HTERT RPE-1 (cell line): Measurements from ENCODE around the gene RAD18.

Source experiments
- in situ Hi-C: fragments of 300-500 bp; cut with MboI; formaldehyde crosslinking; loops from 4 replicates; pipeline ENCODE4 v1.14.3; 2020; ENCODE audit warnings: low sequenced_read_pairs

RAD18 gene

DNA sequence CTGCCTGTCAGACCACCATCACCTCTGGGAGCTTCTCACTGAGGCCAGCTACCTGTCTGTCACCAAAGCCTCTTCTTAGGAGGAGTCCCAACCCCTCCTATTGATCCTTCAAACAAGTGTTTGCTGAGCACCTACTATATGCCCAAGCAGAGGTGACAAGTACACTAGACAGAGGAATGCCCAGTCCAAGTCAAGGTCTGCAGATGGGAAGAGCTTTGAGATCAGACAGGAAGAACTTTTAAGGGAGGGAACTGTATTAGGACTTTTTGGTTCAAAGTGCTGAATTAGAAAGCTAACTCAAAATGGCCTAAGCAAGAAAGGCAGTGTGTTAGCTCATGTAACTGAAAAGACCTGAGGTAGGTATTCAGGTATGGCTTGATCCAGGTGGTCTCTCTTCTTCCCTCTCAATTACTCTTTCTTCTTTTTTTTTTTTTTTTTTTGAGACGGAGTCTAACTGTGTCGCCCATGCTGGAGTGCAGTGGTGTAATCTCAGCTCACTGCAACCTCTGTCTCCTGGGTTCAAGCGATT is 3.6 kb upstream of the RAD18 start:
- in situ Hi-C loops = no loop called here

GRCh38 chr3:8966150-8966819 is 3.0 kb upstream of the RAD18 start:
- in situ Hi-C loops = no loop called here

DNA sequence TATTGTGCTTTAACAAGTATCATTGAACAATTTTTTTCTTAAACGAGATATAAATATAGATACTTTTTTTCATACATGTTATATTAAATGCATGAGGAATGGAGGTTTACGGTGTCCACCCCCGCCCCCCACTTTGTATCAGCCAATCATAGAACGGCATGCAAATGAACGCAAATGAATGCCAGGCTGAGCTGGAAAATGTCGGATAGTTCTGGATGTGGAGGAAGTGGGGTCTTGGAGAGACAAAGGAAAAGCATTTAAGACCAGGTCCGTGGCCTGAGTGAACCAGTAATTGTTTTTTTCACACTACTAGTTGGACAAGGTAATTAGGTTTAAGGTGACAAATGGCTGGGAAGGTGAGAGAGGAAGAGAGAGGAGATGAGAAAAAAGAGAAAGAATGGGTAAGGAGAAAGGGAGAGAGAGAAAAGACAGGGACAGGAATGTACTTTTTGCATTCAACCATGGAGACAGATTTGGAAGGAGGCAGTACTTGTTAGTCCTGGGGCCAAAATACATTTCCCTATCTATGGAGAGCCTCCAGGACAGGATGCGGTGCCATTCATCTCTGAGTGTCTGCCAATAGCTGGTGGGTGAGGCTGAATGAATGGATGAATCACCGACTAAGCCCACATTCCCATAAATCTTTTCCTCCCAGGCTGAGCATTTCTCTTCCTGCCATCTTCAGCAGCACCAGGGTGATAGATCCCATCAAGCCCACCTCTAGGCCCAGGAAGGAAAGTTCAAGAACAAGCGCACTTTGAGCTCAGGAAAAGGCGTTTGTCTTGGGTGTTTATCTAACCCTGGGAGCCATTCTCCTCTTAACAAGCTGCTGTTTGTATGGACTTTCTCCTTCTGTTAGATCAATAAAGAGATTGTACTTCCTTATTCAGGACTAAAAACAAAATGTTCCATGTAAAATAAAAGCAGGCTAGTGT is 1.4 kb upstream of the RAD18 start:
- in situ Hi-C loops = no loop called here

DNA sequence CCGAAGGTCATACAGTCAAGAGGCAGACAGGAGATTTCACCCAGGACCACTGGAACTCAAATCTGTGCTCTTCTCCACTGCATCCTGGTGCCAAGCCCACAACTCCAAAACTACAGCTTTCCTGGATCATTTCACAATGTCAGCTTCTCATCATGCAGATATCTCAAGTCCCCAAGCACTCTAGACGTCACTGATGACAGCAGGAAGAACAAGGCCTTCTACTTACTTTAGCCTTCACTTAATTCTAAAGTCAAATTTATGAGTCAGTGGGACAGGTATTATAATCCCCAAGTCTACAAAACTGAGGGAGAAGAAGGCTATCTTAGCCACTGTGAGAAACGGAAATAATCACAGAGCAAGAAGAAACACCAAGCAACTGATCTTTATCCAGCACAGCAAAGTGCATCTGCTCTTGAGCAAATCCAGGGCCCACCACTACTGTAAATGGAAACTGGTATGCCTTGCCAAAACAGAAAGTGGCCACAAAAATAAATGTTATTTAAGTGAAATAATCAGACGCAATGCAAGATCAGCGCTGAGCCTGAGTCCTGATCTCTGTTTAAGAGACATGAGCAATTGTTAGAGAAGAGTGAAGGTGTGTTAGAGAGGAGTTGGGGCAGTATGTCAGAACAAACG is 928 bp downstream of the RAD18 start:
- in situ Hi-C loops = no loop called here

- in situ Hi-C loops = no loop called here
These were observed 3.6 kb downstream of the RAD18 start for GRCh38 chr3:8959668-8960067.

- in situ Hi-C loops = no loop called here
These were observed 8.1 kb downstream of the RAD18 start for GRCh38 chr3:8954938-8955763.

GRCh38 chr3:8953313-8953712 is 10.0 kb downstream of the RAD18 start:
- in situ Hi-C loops = no loop called here

DNA sequence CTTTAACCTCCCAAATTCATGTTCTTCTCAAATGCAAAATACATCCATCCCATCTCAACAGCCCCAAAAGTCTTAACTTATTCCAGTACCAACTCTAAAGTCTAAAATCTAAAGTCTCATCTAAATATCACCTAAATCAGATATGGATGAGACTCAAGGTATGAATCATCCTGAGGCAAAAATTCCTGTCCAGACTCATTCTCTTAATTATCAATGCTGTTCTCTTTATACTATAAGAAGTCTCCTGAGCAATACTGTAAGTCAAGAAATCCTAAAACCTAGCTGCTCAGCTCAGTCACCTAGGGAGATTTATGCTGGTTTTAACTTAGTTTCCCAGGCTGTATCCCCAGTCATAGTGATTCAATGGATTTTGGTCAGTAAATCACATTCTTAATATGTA is 11.1 kb downstream of the RAD18 start:
- in situ Hi-C loops = no loop called here

- in situ Hi-C loops = no loop called here
These were observed 17.2 kb downstream of the RAD18 start for GRCh38 chr3:8945890-8946600.

GRCh38 chr3:8942746-8943488 is 20.4 kb downstream of the RAD18 start:
- in situ Hi-C loops = no loop called here

GRCh38 chr3:8942115-8942514 is 21.2 kb downstream of the RAD18 start:
- in situ Hi-C loops = no loop called here

- in situ Hi-C loops = no loop called here
These were observed 25.3 kb downstream of the RAD18 start for GRCh38 chr3:8938021-8938420.

DNA sequence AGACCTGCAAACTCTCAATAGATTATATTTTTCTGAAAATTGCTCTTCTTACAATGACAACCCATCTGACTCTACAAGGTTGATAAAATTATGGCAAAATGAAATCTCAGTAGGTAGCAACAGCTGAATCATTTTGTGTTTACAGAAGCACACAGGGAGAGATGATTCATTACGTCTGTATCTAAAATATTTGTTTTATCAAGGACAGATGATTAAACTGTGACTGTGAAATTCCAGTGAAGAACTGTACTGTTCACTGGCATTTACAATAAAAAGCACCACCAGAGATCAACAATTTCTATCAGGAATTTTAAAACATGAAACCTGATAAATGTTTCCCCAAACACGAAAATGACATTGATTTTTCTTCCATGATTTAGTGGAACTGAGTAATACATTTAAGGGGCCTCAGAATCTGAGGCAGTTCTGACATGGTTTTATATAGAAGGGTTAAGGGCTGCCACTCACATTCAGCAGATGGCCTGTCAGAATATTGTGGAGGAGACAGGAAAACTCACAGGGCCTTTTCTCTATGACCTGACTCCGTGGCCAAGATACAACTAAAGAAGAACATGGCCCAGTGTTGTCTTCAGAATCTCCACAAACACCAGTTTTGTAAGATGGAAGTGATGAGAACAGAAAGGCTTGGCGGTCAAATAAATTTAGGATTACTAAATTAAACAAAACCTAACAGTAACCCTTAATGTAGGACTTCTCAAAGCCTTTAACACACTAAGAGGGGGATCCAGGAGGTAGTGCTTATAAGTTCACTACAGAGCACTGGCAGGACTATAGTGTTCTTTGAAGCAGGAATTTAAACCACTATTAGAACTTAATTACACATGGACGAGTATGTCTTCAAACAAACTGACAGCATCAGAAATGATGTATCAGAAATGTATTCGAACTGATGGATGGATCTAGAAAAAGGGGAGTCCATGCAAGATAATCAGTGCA is 25.9 kb downstream of the RAD18 start:
- in situ Hi-C loops = no loop called here

DNA sequence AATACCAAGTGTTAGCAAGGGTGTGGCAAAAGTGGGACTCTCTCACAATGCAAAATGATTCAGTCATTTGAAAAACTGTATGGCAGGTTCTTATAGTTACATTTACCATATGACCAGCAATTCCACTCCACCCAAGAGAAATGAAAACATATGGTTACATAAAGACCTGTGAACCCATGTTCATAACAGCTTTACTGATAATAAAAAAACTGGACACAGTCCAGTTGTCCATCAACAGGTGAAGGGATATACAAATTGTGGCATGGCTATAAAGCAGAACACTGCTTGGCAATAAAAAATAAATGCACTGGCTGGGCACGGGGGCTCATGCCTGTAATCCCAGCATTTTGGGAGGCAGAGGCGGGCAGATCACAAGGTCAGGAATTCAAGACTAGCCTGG is 30.8 kb downstream of the RAD18 start:
- in situ Hi-C loops = no loop called here

DNA sequence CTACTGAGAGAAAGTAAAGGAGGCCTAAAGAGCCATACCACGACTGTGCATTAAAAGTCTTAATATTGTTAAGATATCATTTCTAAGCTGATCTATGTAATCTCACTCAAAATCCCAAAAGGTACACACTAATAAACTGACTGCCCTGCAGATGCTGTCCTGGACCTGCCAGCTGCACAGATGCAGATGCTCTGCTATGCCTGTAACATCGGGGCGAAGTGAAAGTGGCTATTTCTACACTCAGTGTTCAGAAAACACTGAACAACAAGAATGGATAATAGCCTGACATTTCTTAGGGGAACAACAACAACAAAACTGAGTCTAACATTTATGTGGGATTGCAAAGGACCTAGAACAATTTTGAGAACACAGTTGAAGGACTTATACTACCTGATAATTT is 31.9 kb downstream of the RAD18 start:
- in situ Hi-C loops = no loop called here

- in situ Hi-C loops = no loop called here
These were observed 33.4 kb downstream of the RAD18 start for GRCh38 chr3:8929860-8930259.

- in situ Hi-C loops = no loop called here
These were observed 48.8 kb downstream of the RAD18 start for GRCh38 chr3:8914491-8914890.

DNA sequence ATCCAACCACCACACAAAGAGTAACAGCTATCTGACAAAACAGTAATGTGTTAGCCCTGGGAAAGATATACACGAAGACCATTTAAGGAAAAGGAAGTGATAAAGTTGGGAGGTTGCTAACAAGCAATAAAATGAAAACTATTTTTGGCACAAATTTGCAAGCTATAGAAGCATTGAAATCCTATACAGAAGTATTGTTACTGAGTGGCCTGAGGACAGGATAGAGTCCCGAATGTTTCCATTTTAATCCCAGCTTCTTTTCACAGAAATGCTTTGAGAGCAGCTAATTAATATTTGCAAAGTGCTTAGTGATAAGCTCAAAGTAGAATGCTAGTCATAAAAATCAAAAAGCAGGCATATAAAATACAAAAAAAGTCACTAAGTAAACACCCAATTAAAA is 51.5 kb downstream of the RAD18 start:
- in situ Hi-C loops = no loop called here
